ENCODE results near the gene VGF.

Gene VGF

GRCh38 chr7:101166909-101167644, 1.7 kb upstream of the VGF start:
- no peak for TF ChIP-seq CTCF (IDR thresholded peaks at IDR 0.05)

- no peak for TF ChIP-seq CTCF (IDR thresholded peaks at IDR 0.05)
These were observed 1.2 kb upstream of the VGF start for GRCh38 chr7:101166648-101166908.

- TF ChIP-seq CTCF (IDR thresholded peaks at IDR 0.05), result no peak
These were observed 734 bp upstream of the VGF start for GRCh38 chr7:101165958-101166647.

GRCh38 chr7:101164071-101164840, 1.1 kb downstream of the VGF start:
- TF ChIP-seq CTCF (IDR thresholded peaks at IDR 0.05), result no peak

- no peak for TF ChIP-seq CTCF (IDR thresholded peaks at IDR 0.05)
These were observed 1.9 kb downstream of the VGF start for GRCh38 chr7:101163279-101164070.

GRCh38 chr7:101162551-101163278, 2.7 kb downstream of the VGF start:
- no peak for TF ChIP-seq CTCF (IDR thresholded peaks at IDR 0.05)

Data from LNCAP (cell line).